Gastrocnemius medialis (tissue), 4 donors: ENCODE measurements around the gene TMEM130.

Experiments
- CTCF ChIP-seq, 5 experiments: fragments of 450-650 bp in 3 of 5; fragments of 200-600 bp in 2 of 5; sonication (generic) in 2 of 5; IDR thresholded peaks in 4 of 5; conservative IDR thresholded peaks in 1 of 5; 1 replicate in 4 of 5; 2 replicates in 1 of 5; pipeline ENCODE4 v1.5.1; 2016 to 2019; ENCODE audit warnings: antibody characterized with exemption in 5 of 5, mild to moderate bottlenecking in 3 of 5, moderate library complexity in 3 of 5
- POLR2A ChIP-seq, 2 donors: fragments of 450-650 bp; IDR thresholded peaks; one replicate each; pipeline ENCODE4 v1.6.1; 2017; ENCODE audit warnings: antibody characterized with exemption in 2 of 2, mild to moderate bottlenecking in 2 of 2, moderate library complexity in 2 of 2

DNA sequence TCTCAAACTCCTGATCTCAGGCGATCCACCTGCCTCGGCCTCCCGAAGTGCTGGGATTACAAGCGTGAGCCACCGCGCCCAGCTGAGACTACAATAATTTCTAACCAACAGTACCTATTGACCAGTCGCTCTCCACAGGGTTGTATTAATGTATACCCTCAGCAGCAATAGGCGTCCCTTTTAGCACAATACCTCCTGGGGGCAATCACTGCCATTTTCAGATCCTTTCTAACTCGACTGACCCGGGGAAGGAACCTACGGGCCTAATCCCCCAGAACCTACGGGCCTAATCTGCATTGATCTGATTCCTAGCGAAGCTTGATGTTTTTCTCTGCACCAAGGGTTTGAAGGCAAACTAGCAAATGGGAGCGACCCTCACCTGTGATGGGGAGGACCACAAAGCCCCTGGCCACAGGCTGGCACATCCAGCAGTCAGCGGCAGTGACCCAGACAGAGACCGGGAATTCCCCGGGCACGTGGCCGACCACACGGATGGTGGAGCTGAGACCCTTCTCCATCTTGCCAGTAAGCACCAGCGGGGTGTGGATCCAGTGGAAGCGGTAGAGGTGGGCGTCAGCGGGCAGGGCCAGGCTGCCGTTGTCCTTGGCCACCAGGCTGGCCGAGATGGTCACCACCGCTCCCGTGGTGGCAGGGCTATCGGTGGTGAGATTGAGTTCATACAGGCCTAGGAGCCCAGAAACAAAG lies 6.9 kb downstream of the TMEM130 start:
- no peak for TF ChIP-seq CTCF (IDR thresholded peaks at IDR 0.05 in 4 of 5, conservative IDR thresholded peaks at IDR 0.05 in 1 of 5)
- no peak for TF ChIP-seq POLR2A (IDR thresholded peaks at IDR 0.05)
